H1 (cell line): ENCODE data around the gene GPR179. TPM values are rescaled to one million over a fixed set of nuclear protein-coding genes. Genes with fewer than 3 reads are reported as not detected.

Experiments used
- CTCF ChIA-PET: fragments of 300-600 bp; sonication (Branson Sonifier 250); formaldehyde crosslinking; loops from one replicate; lab custom pipeline; 2021; ENCODE audit not compliant: partially characterized antibody; lab: Charles Lee
- POLR2A ChIA-PET: fragments of 300-600 bp; sonication (Branson Sonifier 250); formaldehyde crosslinking; loops from one replicate; lab custom pipeline; 2021; ENCODE audit warnings: inconsistent platforms; ENCODE audit not compliant: partially characterized antibody; lab: Charles Lee
- DNase-seq, 2 experiments: peaks; one replicate each; pipeline versions ENCODE4 v3.0.0 to v3.0.0-alpha.2; 2010 to 2022; ENCODE audit warnings: low spot score in 2 of 2, low read depth in 1 of 2, mixed read lengths in 1 of 2
- FAIRE-seq: peaks from 2 replicates; lab custom pipeline; 2011; peaks lifted over from hg19 to GRCh38; lab: Jason Lieb, UNC
- H2AFZ ChIP-seq: 2 replicates; pipeline ENCODE4 v1.8.1; 2012; ENCODE audit warnings: low read length, inconsistent platforms
- H2AK5ac ChIP-seq: 2 replicates; pipeline ENCODE4 v1.6.1; 2013; ENCODE audit warnings: low read depth, low read length
- H2BK120ac ChIP-seq: replicated peaks from 2 replicates; pipeline ENCODE3; 2013; ENCODE audit warnings: low read depth, low read length, inconsistent platforms
- H2BK12ac ChIP-seq: 2 replicates; pipeline ENCODE4 v1.6.1; 2013; ENCODE audit warnings: low read depth, low read length
- H2BK15ac ChIP-seq: 2 replicates; pipeline ENCODE4 v1.6.1; 2013; ENCODE audit warnings: low read length
- H2BK20ac ChIP-seq: 2 replicates; pipeline ENCODE4 v1.6.1; 2013; ENCODE audit warnings: low read length
- H2BK5ac ChIP-seq: 2 replicates; pipeline ENCODE4 v1.6.1; 2013; ENCODE audit warnings: low read depth, low read length
- H3K14ac ChIP-seq: 2 replicates; pipeline ENCODE4 v1.6.1; 2013; ENCODE audit warnings: inconsistent platforms; ENCODE audit not compliant: insufficient read length
- H3K18ac ChIP-seq: 2 replicates; pipeline ENCODE4 v1.6.1; 2013; ENCODE audit warnings: low read length; ENCODE audit errors: extremely low read depth
- H3K23ac ChIP-seq: 2 replicates; pipeline ENCODE4 v1.6.1; 2013; ENCODE audit warnings: inconsistent platforms; ENCODE audit not compliant: insufficient read length
- H3K23me2 ChIP-seq: 2 replicates; pipeline ENCODE4 v1.6.1; 2013; ENCODE audit warnings: low read depth, low read length
- H3K27ac ChIP-seq: 2 replicates; pipeline ENCODE4 v1.6.1; 2011; ENCODE audit warnings: low read depth, low read length, inconsistent platforms
- H3K27me3 ChIP-seq, 4 experiments: replicated peaks in 1 of 4; 1 replicate in 1 of 4; 2 replicates in 3 of 4; pipeline versions ENCODE4 v1.6.1 to v1.8.1; 2011 to 2013; ENCODE audit warnings: low read length in 3 of 4, mild to moderate bottlenecking in 3 of 4, inconsistent platforms in 2 of 4, mixed read lengths in 2 of 4, moderate library complexity in 1 of 4; ENCODE audit not compliant: control insufficient read depth in 3 of 4, insufficient read depth in 3 of 4; ENCODE audit errors: extremely low read depth in 1 of 4
- H3K36me3 ChIP-seq, 4 experiments: 2 replicates each; pipeline versions ENCODE4 v1.6.1 to v1.8.1; 2011 to 2013; ENCODE audit warnings: mild to moderate bottlenecking in 4 of 4, low read length in 3 of 4, moderate library complexity in 2 of 4, control low read depth in 1 of 4, inconsistent platforms in 1 of 4; ENCODE audit not compliant: insufficient read depth in 4 of 4, control insufficient read depth in 2 of 4
- H3K4ac ChIP-seq: replicated peaks from 2 replicates; pipeline ENCODE3; 2013; ENCODE audit warnings: low read length, low read depth, mixed read lengths, inconsistent platforms; ENCODE audit not compliant: insufficient read length
- H3K4me1 ChIP-seq, 4 experiments: replicated peaks in 1 of 4; 1 replicate in 1 of 4; 2 replicates in 3 of 4; pipeline versions ENCODE4 v1.6.1 to v1.8.1; 2011 to 2013; ENCODE audit warnings: low read length in 3 of 4, inconsistent platforms in 2 of 4, mixed read lengths in 1 of 4; ENCODE audit not compliant: insufficient read depth in 4 of 4, control insufficient read depth in 3 of 4
- H3K4me2 ChIP-seq, 2 experiments: 2 replicates each; pipeline versions ENCODE4 v1.6.1 to v1.8.1; 2011 to 2013; ENCODE audit warnings: low read depth in 2 of 2, low read length in 2 of 2, control low read depth in 1 of 2, inconsistent platforms in 1 of 2, mild to moderate bottlenecking in 1 of 2; ENCODE audit not compliant: insufficient read depth in 1 of 2
- H3K4me3 ChIP-seq, 4 experiments: fragments of 200-600, 300-600 bp in 1 of 4; sonication (generic), shearing (Covaris generic), sonication (Bioruptor Twin) in 1 of 4; 2 replicates each; pipeline versions ENCODE4 v1.5.1 to v1.8.1; 2011 to 2016; ENCODE audit warnings: low read length in 4 of 4, low read depth in 3 of 4, control low read depth in 2 of 4, inconsistent platforms in 2 of 4, mild to moderate bottlenecking in 2 of 4, mixed read lengths in 1 of 4, moderate library complexity in 1 of 4; ENCODE audit not compliant: insufficient read depth in 2 of 4; ENCODE audit errors: extremely low read depth in 1 of 4
- H3K56ac ChIP-seq: replicated peaks from 2 replicates; pipeline ENCODE3; 2013; ENCODE audit warnings: low read depth, mild to moderate bottlenecking, mixed read lengths, low read length, inconsistent platforms; ENCODE audit not compliant: insufficient read length
- H3K79me1 ChIP-seq: 2 replicates; pipeline ENCODE4 v1.6.1; 2013; ENCODE audit warnings: low read depth, low read length, control low read depth
- H3K79me2 ChIP-seq, 2 experiments: 2 replicates each; pipeline versions ENCODE4 v1.6.1 to v1.8.1; 2012 to 2013; ENCODE audit warnings: low read length in 2 of 2, mild to moderate bottlenecking in 2 of 2, inconsistent platforms in 1 of 2; ENCODE audit not compliant: insufficient read depth in 2 of 2, control insufficient read depth in 1 of 2
- H3K9ac ChIP-seq, 4 experiments: replicated peaks in 1 of 4; 1 replicate in 1 of 4; 2 replicates in 3 of 4; pipeline versions ENCODE4 v1.6.1 to v1.8.1; 2011 to 2013; ENCODE audit warnings: low read depth in 3 of 4, low read length in 3 of 4, control low read depth in 2 of 4, mild to moderate bottlenecking in 2 of 4, moderate library complexity in 2 of 4, inconsistent platforms in 1 of 4; ENCODE audit errors: extremely low read depth in 1 of 4
- H3K9me3 ChIP-seq, 2 experiments: 2 replicates each; pipeline versions ENCODE4 v1.6.1 to v1.8.1; 2012 to 2013; ENCODE audit warnings: mild to moderate bottlenecking in 2 of 2, moderate library complexity in 2 of 2, control low read depth in 1 of 2, inconsistent platforms in 1 of 2, low read depth in 1 of 2, low read length in 1 of 2, mixed read lengths in 1 of 2; ENCODE audit not compliant: insufficient read depth in 2 of 2
- H4K20me1 ChIP-seq, 2 experiments: replicated peaks in 1 of 2; 2 replicates each; pipeline versions ENCODE3 to v1.8.1; 2011 to 2013; ENCODE audit warnings: inconsistent platforms in 2 of 2, low read length in 2 of 2, mild to moderate bottlenecking in 1 of 2; ENCODE audit not compliant: insufficient read depth in 2 of 2, control insufficient read depth in 1 of 2
- H4K5ac ChIP-seq: 2 replicates; pipeline ENCODE4 v1.6.1; 2013; ENCODE audit warnings: low read length, low read depth, mixed read lengths, inconsistent platforms; ENCODE audit not compliant: insufficient read length
- H4K8ac ChIP-seq: 2 replicates; pipeline ENCODE4 v1.8.0; 2013; ENCODE audit warnings: mild to moderate bottlenecking, moderate library complexity, low read length, inconsistent platforms; ENCODE audit not compliant: insufficient read depth; ENCODE audit errors: extremely low read depth
- H4K91ac ChIP-seq: replicated peaks from 2 replicates; pipeline ENCODE3; 2013; ENCODE audit warnings: low read length, mixed read lengths, inconsistent platforms; ENCODE audit not compliant: insufficient read length
- BACH1 ChIP-seq: IDR thresholded peaks from 2 replicates; pipeline ENCODE4 v1.6.1; 2012; ENCODE audit warnings: low read length, improper control_type of control experiment
- JUN ChIP-seq: IDR thresholded peaks from 2 replicates; pipeline ENCODE4 v1.6.1; 2011; ENCODE audit warnings: low read depth, mild to moderate bottlenecking, improper control_type of control experiment, low read length
- KDM4A ChIP-seq: IDR thresholded peaks from one replicate; pipeline ENCODE4 v1.7.1; 2012; ENCODE audit warnings: low read depth, mild to moderate bottlenecking, moderate library complexity, low read length, inconsistent platforms; ENCODE audit not compliant: severe bottlenecking
- NRF1 ChIP-seq: IDR thresholded peaks from 2 replicates; pipeline ENCODE4 v1.6.1; 2011; ENCODE audit warnings: mild to moderate bottlenecking, low read depth, low read length, improper control_type of control experiment
- SIRT6 ChIP-seq: IDR thresholded peaks from one replicate; pipeline ENCODE4 v1.7.1; 2012; ENCODE audit warnings: low read length, inconsistent platforms
- SRF ChIP-seq: IDR thresholded peaks from 2 replicates; pipeline ENCODE4 v1.6.1; 2011; ENCODE audit warnings: mild to moderate bottlenecking, low read depth, low read length, moderate library complexity
- USF2 ChIP-seq: IDR thresholded peaks from 2 replicates; pipeline ENCODE4 v1.6.1; 2011; ENCODE audit warnings: low read length, improper control_type of control experiment
- YY1 ChIP-seq: IDR thresholded peaks from 2 replicates; pipeline ENCODE4 v1.6.1; 2011; ENCODE audit warnings: low read depth, mild to moderate bottlenecking, low read length
- polyA plus RNA-seq, 7 experiments: library from polyadenylated mRNA; depleted of rRNA in 3 of 7; stranded (reverse) in 5 of 7; unstranded in 2 of 7; fragments of >200 nt in 5 of 7; fragments of 200-250 nt in 2 of 7; gene quantifications; 1 replicate in 5 of 7; 2 replicates in 1 of 7; 4 replicates in 1 of 7; pipeline versions ENCODE4 v1.2.1 to v1.2.3, GENCODE V29; 2011 to 2013; ENCODE audit warnings: missing spikeins in 2 of 7, mixed read lengths in 2 of 7
- total RNA-seq: library from RNA; stranded (reverse); fragmentation: NEBNext Ultra II Directional; extraction: Animal tissue kit (Norgen Biotek cat#: 25700); gene quantifications from 2 replicates; pipeline ENCODE4 v1.2.1, GENCODE V29; 2021

Gene GPR179
- total and polyA plus RNA-seq, 2 of the 8 experiments (the other 6 are each of a cell fraction or from before 2014, with no cell fraction given): 0.02 to 0.07 TPM

GRCh38 chr17:38339891-38340290 lies 3.9 kb downstream of the GPR179 start:
- Histone ChIP-seq H3K4me2 (no peak overlapping the region), H3K4me3 (no peak overlapping the region), H2AFZ (no peak overlapping the region), H3K27me3 (no peaks in the 10 kb centered on the region), H2AK5ac (no peak overlapping the region), H2BK120ac (no peak overlapping the region), H3K36me3 (no peaks in the 10 kb centered on the region), H4K8ac (no peak overlapping the region), H2BK12ac (no peak overlapping the region), H3K23me2 (no peaks in the 10 kb centered on the region), H3K4me1 (peaks cover 0 to 9% (median 3%) of the 10 kb centered on the region in 4 experiments; a peak in 3 of 7 replicates), H3K9me3 (no peaks in the 10 kb centered on the region), H4K5ac (no peak overlapping the region), H3K14ac (no peak overlapping the region), H3K9ac (no peak overlapping the region), H2BK20ac (no peak overlapping the region), H3K56ac (no peak overlapping the region), H3K79me1 (no peaks in the 10 kb centered on the region), H3K23ac (no peak overlapping the region), H3K79me2 (no peaks in the 10 kb centered on the region), H3K27ac (no peak overlapping the region), H3K18ac (no peak overlapping the region), H4K91ac (no peak overlapping the region), H2BK15ac (no peak overlapping the region), H3K4ac (no peak overlapping the region), H4K20me1 (no peaks in the 10 kb centered on the region), H2BK5ac (no peak overlapping the region)
- ChIA-PET CTCF (interaction anchor here (0.8 to 25.7 kb wide), 4 partner anchors 8 to 79 kb away, joined by 3 to 400 read pairs (median 134); partner anchors contain the start of genes ARHGAP23 and SOCS7), POLR2A (interaction anchor here (1.8 to 2.1 kb wide), 2 partner anchors 12 to 14 kb away, joined by 6 to 10 read pairs; no protein-coding TSS in a partner anchor)
- DNase-seq (no peak), FAIRE-seq (no peak)
- TF ChIP-seq KDM4A: no peak
- TF ChIP-seq YY1: no peak
- TF ChIP-seq BACH1: no peak
- no peak for TF ChIP-seq USF2
- TF ChIP-seq JUN: no peak
- no peak for TF ChIP-seq SRF
- TF ChIP-seq NRF1: no peak
- no peak for TF ChIP-seq SIRT6
